ENCODE measurements around the gene RNU6-1. TPM values are rescaled to one million over a fixed set of nuclear protein-coding genes. Genes with fewer than 3 reads are reported as not detected.

Gene RNU6-1
- total RNA-seq, 1 experiment from 2014 or later, result not detected

GRCh38 chr15:67829647-67830504, 10.0 kb downstream of the RNU6-1 start:
- POLR2A ChIA-PET, result interaction anchor here (1.2 kb wide), 1 partner anchor 589 kb away, joined by 3 read pairs; no protein-coding TSS in a partner anchor
- BruUV-seq (replicated peaks), result no TSS peak
- intact Hi-C loops (cut with micrococcal nuclease), result loop anchor here (10.0 kb wide), 2 partner anchors 525 to 765 kb away; partner anchors contain the start of gene SMAD3
- H3K9me3 Mint-ChIP-seq (ENCODE audit: unreplicated experiment), result no peaks in the 10 kb centered on the region
- no peaks in the 10 kb centered on the region for H3K36me3 Mint-ChIP-seq (ENCODE audit: insufficient read depth, unreplicated experiment)
- DNase-seq (ENCODE audit: unreplicated experiment), result no peak
- peaks cover 16% of the 10 kb centered on the region for H3K27me3 Mint-ChIP-seq (ENCODE audit: insufficient read depth, unreplicated experiment)
- CTCF ChIA-PET, result interaction anchor here (0.7 kb wide), 1 partner anchor 357 kb away, joined by 3 read pairs; no protein-coding TSS in a partner anchor
- H3K4me3 Mint-ChIP-seq (ENCODE audit: unreplicated experiment), result no peak overlapping the region
- TF ChIP-seq CTCF (IDR thresholded peaks at IDR 0.05; ENCODE audit: unreplicated experiment), result no peak
- H3K27ac Mint-ChIP-seq (ENCODE audit: low read depth, unreplicated experiment), result no peak overlapping the region
- peaks cover 9% of the 10 kb centered on the region for H3K4me1 Mint-ChIP-seq (ENCODE audit: insufficient read depth, unreplicated experiment)

DNA sequence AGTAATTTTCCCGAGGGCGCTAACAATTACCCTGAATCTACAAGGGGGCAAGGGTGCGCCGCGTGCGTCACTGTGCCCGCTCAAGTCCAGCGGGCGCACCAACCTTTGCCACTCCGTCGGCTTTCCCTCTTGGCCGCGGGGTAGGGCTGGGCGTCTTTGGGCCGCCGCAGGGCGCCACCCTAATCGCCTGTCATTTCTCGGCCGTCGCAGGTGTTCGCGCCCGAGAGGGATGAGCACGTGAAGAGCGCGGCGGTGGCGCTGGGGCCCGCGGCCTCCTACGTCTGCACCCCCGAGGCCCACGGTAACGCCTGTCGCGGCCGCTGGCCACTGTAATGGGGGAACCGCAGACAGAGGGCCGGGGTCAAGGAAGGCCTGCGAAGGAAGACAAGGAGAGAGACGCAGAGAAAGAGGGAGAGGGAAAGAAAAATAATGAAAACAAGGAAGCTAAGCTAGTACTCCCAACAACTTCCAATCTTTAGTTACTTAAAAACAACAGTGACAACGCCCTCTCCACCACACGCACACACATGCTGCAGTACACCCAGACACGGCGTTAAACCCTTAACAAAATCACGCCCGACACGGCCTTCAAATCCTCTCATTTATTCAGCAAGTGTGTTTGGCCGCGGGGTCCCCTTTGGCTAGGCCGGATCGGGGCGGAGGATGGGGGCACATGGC, 10.7 kb downstream of the RNU6-1 start:
- ChIA-PET CTCF (no interaction called here), POLR2A (interaction anchor here (1.2 kb wide), 1 partner anchor 589 kb away, joined by 3 read pairs; no protein-coding TSS in a partner anchor)
- intact Hi-C loops (cut with micrococcal nuclease), result no loop called here
- H3K4me3 Mint-ChIP-seq (ENCODE audit: unreplicated experiment), result no peak overlapping the region
- H3K27me3 Mint-ChIP-seq (ENCODE audit: insufficient read depth, unreplicated experiment), result peaks cover 24% of the 10 kb centered on the region
- no TSS peak for BruUV-seq (replicated peaks)
- peaks cover 5% of the 10 kb centered on the region for H3K4me1 Mint-ChIP-seq (ENCODE audit: insufficient read depth, unreplicated experiment)
- H3K9me3 Mint-ChIP-seq (ENCODE audit: unreplicated experiment), result no peaks in the 10 kb centered on the region
- DNase-seq (ENCODE audit: unreplicated experiment), result no peak
- TF ChIP-seq CTCF (IDR thresholded peaks at IDR 0.05; ENCODE audit: unreplicated experiment), result no peak
- no peak overlapping the region for H3K27ac Mint-ChIP-seq (ENCODE audit: low read depth, unreplicated experiment)
- H3K36me3 Mint-ChIP-seq (ENCODE audit: insufficient read depth, unreplicated experiment), result no peaks in the 10 kb centered on the region

DNA sequence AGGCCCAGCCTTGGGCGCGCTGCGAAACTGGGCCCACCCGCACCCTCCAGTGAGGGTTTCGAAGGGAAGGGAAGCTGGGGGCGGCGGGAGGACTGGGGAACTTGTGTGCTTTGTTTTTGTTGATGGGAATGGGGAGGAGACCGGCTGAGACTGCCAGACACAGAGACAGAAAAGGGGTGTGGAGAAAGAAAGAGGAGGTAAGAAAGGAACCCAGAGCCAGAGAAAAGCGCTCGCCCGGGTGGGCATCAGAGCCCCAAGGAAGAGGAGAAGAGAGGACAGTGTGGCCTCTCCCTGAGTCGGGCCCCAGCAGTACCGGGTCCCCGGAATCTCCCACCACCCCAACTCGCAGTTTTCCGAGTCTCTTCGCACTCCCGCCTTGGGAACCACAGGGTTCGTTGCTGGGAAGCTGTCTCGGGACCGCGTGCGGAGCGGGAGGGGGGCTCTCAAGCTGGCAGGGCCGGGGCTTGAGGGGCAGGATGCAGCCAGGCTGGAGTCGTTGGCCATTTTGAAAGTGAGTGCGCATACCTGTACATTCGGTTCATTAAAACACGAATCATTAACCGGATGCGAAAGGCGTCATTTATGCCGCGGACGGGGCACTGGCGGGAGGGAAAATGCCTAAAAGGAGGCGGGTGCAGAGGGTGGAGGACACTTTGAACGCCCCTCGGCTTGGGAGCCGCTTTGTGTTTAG, 11.4 kb downstream of the RNU6-1 start:
- no peak for TF ChIP-seq CTCF (IDR thresholded peaks at IDR 0.05; ENCODE audit: unreplicated experiment)
- Mint-ChIP-seq H3K4me1 (ENCODE audit: insufficient read depth, unreplicated experiment) (peaks cover 6% of the 10 kb centered on the region), H3K9me3 (ENCODE audit: unreplicated experiment) (no peaks in the 10 kb centered on the region), H3K27me3 (ENCODE audit: insufficient read depth, unreplicated experiment) (peaks cover 31% of the 10 kb centered on the region), H3K36me3 (ENCODE audit: insufficient read depth, unreplicated experiment) (no peaks in the 10 kb centered on the region), H3K4me3 (ENCODE audit: unreplicated experiment) (no peak overlapping the region), H3K27ac (ENCODE audit: low read depth, unreplicated experiment) (no peak overlapping the region)
- BruUV-seq (replicated peaks), result no TSS peak
- no peak for DNase-seq (ENCODE audit: unreplicated experiment)
- intact Hi-C loops (cut with micrococcal nuclease), result no loop called here
- ChIA-PET CTCF (no interaction called here), POLR2A (no interaction called here)
